Measurements from ENCODE around the gene AQP9. TPM values are rescaled to one million over a fixed set of nuclear protein-coding genes. Genes with fewer than 3 reads are reported as not detected.
A peak's percentile ranks its signal among the peaks of the same experiment; 100 is the strongest.

The AQP9 gene
- total and polyA plus RNA-seq, 2 of the 8 experiments (the other 6 are each of a cell fraction or from before 2014, with no cell fraction given) = not detected

GRCh38 chr15:58227706-58228543, 89.7 kb downstream of the AQP9 start:
- Histone ChIP-seq H3K27ac (ENCODE audit: low read depth, low read length) (no peak overlapping the region), H4K5ac (ENCODE audit: insufficient read length, low read depth, low read length) (no peak overlapping the region), H2AFZ (ENCODE audit: low read length) (no peak overlapping the region), H3K36me3 (ENCODE audit: control insufficient read depth in 2 of 4, insufficient read depth in 4 of 4, low read length in 3 of 4) (no peaks in the 10 kb centered on the region), H2BK5ac (ENCODE audit: low read depth, low read length) (no peak overlapping the region; the same call in 1 of the 2 replicates), H4K8ac (ENCODE audit: extremely low read depth, insufficient read depth, low read length) (no peak overlapping the region), H3K79me2 (ENCODE audit: control insufficient read depth in 1 of 2, insufficient read depth in 2 of 2, low read length in 2 of 2) (no peaks in the 10 kb centered on the region), H3K4ac (replicated peaks; ENCODE audit: insufficient read length, low read depth, low read length) (no peak overlapping the region), H4K91ac (replicated peaks; ENCODE audit: insufficient read length, low read length) (no peak overlapping the region), H3K4me1 (replicated peaks in 1 of 4; ENCODE audit: control insufficient read depth in 3 of 4, insufficient read depth in 4 of 4, low read length in 3 of 4) (peaks cover 8 to 18% (median 12%) of the 10 kb centered on the region in 4 experiments; a peak in 6 of 7 replicates), H4K20me1 (replicated peaks in 1 of 2; ENCODE audit: control insufficient read depth in 1 of 2, insufficient read depth in 2 of 2, low read length in 2 of 2) (no peaks in the 10 kb centered on the region), H3K27me3 (replicated peaks in 1 of 4; ENCODE audit: control insufficient read depth in 3 of 4, extremely low read depth in 1 of 4, insufficient read depth in 3 of 4, low read length in 3 of 4) (no peaks in the 10 kb centered on the region), H2BK12ac (ENCODE audit: low read depth, low read length) (no peak overlapping the region; the same call in 1 of the 2 replicates), H3K23me2 (ENCODE audit: low read depth, low read length) (peaks cover 2% of the 10 kb centered on the region), H3K4me2 (ENCODE audit: insufficient read depth in 1 of 2, low read depth in 2 of 2, low read length in 2 of 2) (peak overlapping the region in 1 of 2 experiments; percentile 71; a peak in 1 of 4 replicates), H2AK5ac (ENCODE audit: low read depth, low read length) (no peak overlapping the region), H2BK120ac (replicated peaks; ENCODE audit: low read depth, low read length) (peak overlapping the region; percentile 88), H3K23ac (ENCODE audit: insufficient read length) (no peak overlapping the region), H3K56ac (replicated peaks; ENCODE audit: insufficient read length, low read depth, low read length) (no peak overlapping the region), H3K18ac (ENCODE audit: extremely low read depth, low read length) (no peak overlapping the region), H3K9ac (replicated peaks in 1 of 4; ENCODE audit: extremely low read depth in 1 of 4, low read depth in 3 of 4, low read length in 3 of 4) (no peak overlapping the region), H2BK15ac (ENCODE audit: low read length) (no peak overlapping the region), H3K9me3 (ENCODE audit: insufficient read depth in 2 of 2, low read depth in 1 of 2, low read length in 1 of 2) (no peaks in the 10 kb centered on the region), H3K4me3 (ENCODE audit: extremely low read depth in 1 of 4, insufficient read depth in 2 of 4, low read depth in 3 of 4, low read length in 4 of 4) (peak overlapping the region in 1 of 4 experiments; percentile 35; a peak in 1 of 8 replicates), H2BK20ac (ENCODE audit: low read length) (no peak overlapping the region), H3K14ac (ENCODE audit: insufficient read length) (no peak overlapping the region), H3K79me1 (ENCODE audit: low read depth, low read length) (no peaks in the 10 kb centered on the region)
- WGBS, 2 experiments (ENCODE audit: extremely low coverage in 1 of 2, insufficient coverage in 1 of 2, insufficient read length in 1 of 2, insufficient replicate concordance in 2 of 2, low coverage in 1 of 2, low lambda C conversion rate in 2 of 2, missing lambda C conversion rate in 1 of 2) = 26% methylated on average over 8 of the region's 8 CpGs; no CpG with 5 or more reads in 1 of the 2 experiments
- POLR2A ChIA-PET (ENCODE audit: partially characterized antibody) = interaction anchor here (0.6 kb wide), 1 partner anchor 237 kb away, joined by 3 read pairs; no protein-coding TSS in a partner anchor
- TF ChIP-seq RAD21 (IDR thresholded peaks at IDR 0.05 in 1 of 2, conservative IDR thresholded peaks at IDR 0.05 in 1 of 2; ENCODE audit: low read depth in 2 of 2, low read length in 2 of 2) (peak; percentile 97 to 98), CBX8 (IDR thresholded peaks at IDR 0.05; ENCODE audit: borderline replicate concordance, low read depth, low read length) (no peak), CTCF (IDR thresholded peaks at IDR 0.05; ENCODE audit: control extremely low read depth in 1 of 3, insufficient read depth in 1 of 3, low read depth in 1 of 3, low read length in 3 of 3) (peak; percentile 68 to 76 (median 69))
- CTCF ChIA-PET (ENCODE audit: partially characterized antibody) = interaction anchor here (0.6 to 2.2 kb wide), 36 partner anchors 10 to 637 kb away, joined by 3 to 12 read pairs (median 3); partner anchors contain the start of genes ADAM10 and MINDY2
- FAIRE-seq (peak; percentile 88), DNase-seq (ENCODE audit: low read depth in 1 of 2, low spot score in 2 of 2) (peak; percentile 36 to 80)
